IPS DF 19.7 (cell line): ENCODE data around the gene ANKRD36.
"Not testable (repeated sequence)": the region's sequence is repeated elsewhere in the genome, so short reads cannot be mapped to it uniquely, and the experiment has no call there.

ENCODE experiments used
- DNase-seq: peaks from one replicate; pipeline ENCODE4 v3.0.0-alpha.2; 2013; ENCODE audit warnings: low read depth, low spot score

The ANKRD36 gene

GRCh38 chr2:97113882-97114255 is 916 bp downstream of the ANKRD36 start:
- DNase-seq, result not testable (repeated sequence)

GRCh38 chr2:97129090-97129489 is 16.1 kb downstream of the ANKRD36 start:
- not testable (repeated sequence) for DNase-seq

- not testable (repeated sequence) for DNase-seq
These were observed 31.1 kb downstream of the ANKRD36 start for GRCh38 chr2:97144016-97144415.

- not testable (repeated sequence) for DNase-seq
These were observed 53.6 kb downstream of the ANKRD36 start for GRCh38 chr2:97166548-97166947.

GRCh38 chr2:97167938-97168337 is 55.0 kb downstream of the ANKRD36 start:
- not testable (repeated sequence) for DNase-seq

- not testable (repeated sequence) for DNase-seq
These were observed 55.6 kb downstream of the ANKRD36 start for GRCh38 chr2:97168583-97168982.

- not testable (repeated sequence) for DNase-seq
These were observed 67.4 kb downstream of the ANKRD36 start for GRCh38 chr2:97180391-97180790.

- DNase-seq, result not testable (repeated sequence)
These were observed 82.4 kb downstream of the ANKRD36 start for GRCh38 chr2:97195349-97195748.

GRCh38 chr2:97197251-97197650 is 84.3 kb downstream of the ANKRD36 start:
- not testable (repeated sequence) for DNase-seq

GRCh38 chr2:97200887-97201286 is 87.9 kb downstream of the ANKRD36 start:
- not testable (repeated sequence) for DNase-seq

GRCh38 chr2:97202643-97203250 is 89.8 kb downstream of the ANKRD36 start:
- not testable (repeated sequence) for DNase-seq

GRCh38 chr2:97210325-97210724 is 97.4 kb downstream of the ANKRD36 start:
- no peak for DNase-seq

GRCh38 chr2:97215025-97215424 is 102.1 kb downstream of the ANKRD36 start:
- not testable (repeated sequence) for DNase-seq

GRCh38 chr2:97230848-97231585 is 118.1 kb downstream of the ANKRD36 start:
- DNase-seq, result not testable (repeated sequence)

GRCh38 chr2:97232981-97233380 is 120.0 kb downstream of the ANKRD36 start:
- not testable (repeated sequence) for DNase-seq

- DNase-seq, result not testable (repeated sequence)
These were observed 120.8 kb downstream of the ANKRD36 start for GRCh38 chr2:97233660-97234295.

- DNase-seq, result not testable (repeated sequence)
These were observed 148.2 kb downstream of the ANKRD36 start for GRCh38 chr2:97261192-97261591.

GRCh38 chr2:97266449-97266848 is 153.5 kb downstream of the ANKRD36 start:
- DNase-seq, result not testable (repeated sequence)

- DNase-seq, result no peak
These were observed 154.6 kb downstream of the ANKRD36 start for GRCh38 chr2:97267411-97268074.

GRCh38 chr2:97268075-97268591 is 155.2 kb downstream of the ANKRD36 start:
- DNase-seq, result not testable (repeated sequence)

- not testable (repeated sequence) for DNase-seq
These were observed 163.4 kb downstream of the ANKRD36 start for GRCh38 chr2:97276232-97276798.
